ENCODE data around the gene GMNN.
"Not testable (repeated sequence)": the region's sequence is repeated elsewhere in the genome, so short reads cannot be mapped to it uniquely, and the experiment has no call there.

The GMNN gene

DNA sequence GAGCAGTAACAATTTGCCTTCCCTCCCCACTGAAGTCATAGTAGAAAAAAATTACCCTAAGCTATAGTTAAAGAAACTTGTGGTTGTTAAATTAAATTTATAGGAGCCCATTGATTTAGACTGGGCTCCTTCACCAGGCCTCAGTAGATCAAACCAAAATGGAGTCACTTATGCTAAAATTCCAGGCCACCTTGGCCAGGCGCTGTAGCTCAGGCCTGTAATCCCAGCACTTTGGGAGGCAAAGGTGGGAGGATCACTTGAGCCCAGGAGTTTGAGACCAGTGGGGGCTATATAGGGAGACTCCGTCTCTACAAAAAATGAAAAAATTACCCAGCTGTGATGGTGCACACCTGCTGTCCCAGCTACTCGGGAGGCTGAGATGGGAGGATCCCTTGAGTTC, 15.0 kb upstream of the GMNN start:
- DNase-seq (ENCODE audit: low read depth, low spot score): no peak
- no peak overlapping the region for H3K4me3 ChIP-seq (ENCODE audit: low read depth, low read length)
- ChIA-PET POLR2A (no interaction called here), CTCF (interaction anchor here (1.5 kb wide), 1 partner anchor 178 kb away, joined by 9 read pairs; no protein-coding TSS in a partner anchor)
- TF ChIP-seq, protein P1, sequence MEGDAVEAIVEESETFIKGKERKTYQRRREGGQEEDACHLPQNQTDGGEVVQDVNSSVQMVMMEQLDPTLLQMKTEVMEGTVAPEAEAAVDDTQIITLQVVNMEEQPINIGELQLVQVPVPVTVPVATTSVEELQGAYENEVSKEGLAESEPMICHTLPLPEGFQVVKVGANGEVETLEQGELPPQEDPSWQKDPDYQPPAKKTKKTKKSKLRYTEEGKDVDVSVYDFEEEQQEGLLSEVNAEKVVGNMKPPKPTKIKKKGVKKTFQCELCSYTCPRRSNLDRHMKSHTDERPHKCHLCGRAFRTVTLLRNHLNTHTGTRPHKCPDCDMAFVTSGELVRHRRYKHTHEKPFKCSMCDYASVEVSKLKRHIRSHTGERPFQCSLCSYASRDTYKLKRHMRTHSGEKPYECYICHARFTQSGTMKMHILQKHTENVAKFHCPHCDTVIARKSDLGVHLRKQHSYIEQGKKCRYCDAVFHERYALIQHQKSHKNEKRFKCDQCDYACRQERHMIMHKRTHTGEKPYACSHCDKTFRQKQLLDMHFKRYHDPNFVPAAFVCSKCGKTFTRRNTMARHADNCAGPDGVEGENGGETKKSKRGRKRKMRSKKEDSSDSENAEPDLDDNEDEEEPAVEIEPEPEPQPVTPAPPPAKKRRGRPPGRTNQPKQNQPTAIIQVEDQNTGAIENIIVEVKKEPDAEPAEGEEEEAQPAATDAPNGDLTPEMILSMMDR (IDR thresholded peaks at IDR 0.05; ENCODE audit: insufficient read depth, low read length, missing control alignments): no peak

GRCh38 chr6:24760210-24760609, 14.5 kb upstream of the GMNN start:
- H3K4me3 ChIP-seq (ENCODE audit: low read depth, low read length): no peak overlapping the region
- TF ChIP-seq, protein P1 (IDR thresholded peaks at IDR 0.05; ENCODE audit: insufficient read depth, low read length, missing control alignments): no peak
- ChIA-PET POLR2A (no interaction called here), CTCF (interaction anchor here (1.5 to 1.9 kb wide), 3 partner anchors 57 to 180 kb away, joined by 3 to 15 read pairs (median 9); no protein-coding TSS in a partner anchor)
- no peak for DNase-seq (ENCODE audit: low read depth, low spot score)

DNA sequence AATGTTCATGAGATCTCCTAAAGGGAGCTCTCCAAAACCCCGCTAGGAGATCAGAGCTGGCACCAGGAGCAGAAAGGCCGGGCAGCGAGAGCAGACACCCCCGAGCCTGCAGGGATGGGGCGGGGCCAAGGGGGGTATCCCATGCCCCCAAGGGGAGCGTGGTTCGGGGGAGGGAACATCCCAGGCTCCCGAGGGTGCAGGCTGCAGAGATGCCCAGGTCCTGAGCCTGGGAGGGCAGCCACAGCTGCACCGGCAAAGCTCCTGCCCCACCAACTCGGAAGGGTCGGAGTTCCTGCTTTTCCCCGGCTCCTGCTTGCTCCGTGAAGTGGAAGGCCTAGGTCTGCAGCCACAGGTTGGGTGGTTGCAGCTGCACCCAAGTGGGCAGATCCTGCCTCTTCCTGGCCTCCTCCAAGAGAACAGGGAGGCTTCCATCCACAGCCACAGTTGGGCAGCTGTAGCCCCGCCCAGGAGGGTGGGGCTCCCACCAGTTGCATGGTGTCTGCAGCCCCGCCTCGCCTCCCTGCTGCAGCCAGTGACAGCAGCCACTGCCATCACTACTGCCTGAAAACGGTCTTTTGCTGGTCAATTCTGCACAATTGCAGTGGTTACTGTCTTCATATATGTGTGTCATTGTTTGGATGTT, 13.4 kb upstream of the GMNN start:
- no peak for DNase-seq (ENCODE audit: low read depth, low spot score)
- POLR2A ChIA-PET: no interaction called here
- TF ChIP-seq, protein P1 (IDR thresholded peaks at IDR 0.05; ENCODE audit: insufficient read depth, low read length, missing control alignments): no peak
- no peak overlapping the region for H3K4me3 ChIP-seq (ENCODE audit: low read depth, low read length)
- CTCF ChIA-PET: interaction anchor here (1.7 to 1.9 kb wide), 2 partner anchors 58 to 181 kb away, joined by 3 to 15 read pairs; no protein-coding TSS in a partner anchor

DNA sequence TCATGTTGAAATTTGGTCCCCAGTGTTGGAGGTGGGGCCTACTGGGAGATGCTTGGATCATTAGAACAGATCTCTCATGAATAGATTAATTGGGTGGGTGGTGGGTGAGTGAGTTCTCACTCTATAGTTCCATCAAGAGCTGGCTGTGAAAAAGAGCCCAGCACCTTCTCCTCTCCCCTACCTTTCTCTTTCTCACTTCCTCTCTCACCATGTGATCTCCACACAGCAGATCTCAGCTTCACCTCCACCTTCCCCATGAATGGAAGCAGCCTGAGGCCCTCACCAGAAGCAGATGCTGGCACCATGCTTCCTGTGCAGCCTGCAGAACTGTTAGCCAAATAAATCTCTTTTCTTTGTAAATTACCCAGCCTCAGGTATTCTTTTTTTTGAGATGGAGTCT, 12.9 kb upstream of the GMNN start:
- DNase-seq (ENCODE audit: low read depth, low spot score): no peak
- no peak overlapping the region for H3K4me3 ChIP-seq (ENCODE audit: low read depth, low read length)
- TF ChIP-seq, protein P1 (IDR thresholded peaks at IDR 0.05; ENCODE audit: insufficient read depth, low read length, missing control alignments): no peak
- ChIA-PET CTCF (interaction anchor here (1.7 to 1.9 kb wide), 2 partner anchors 59 to 181 kb away, joined by 3 to 15 read pairs; no protein-coding TSS in a partner anchor), POLR2A (no interaction called here)

- H3K4me3 ChIP-seq (ENCODE audit: low read depth, low read length): no peak overlapping the region
- TF ChIP-seq, protein P1 (IDR thresholded peaks at IDR 0.05; ENCODE audit: insufficient read depth, low read length, missing control alignments): no peak
- DNase-seq (ENCODE audit: low read depth, low spot score): no peak
- CTCF ChIA-PET: interaction anchor here (1.2 to 1.6 kb wide), 2 partner anchors 180 to 182 kb away, joined by 4 to 5 read pairs; no protein-coding TSS in a partner anchor
- POLR2A ChIA-PET: no interaction called here
Measured at GRCh38 chr6:24763578-24763977, 11.2 kb upstream of the GMNN start.

DNA sequence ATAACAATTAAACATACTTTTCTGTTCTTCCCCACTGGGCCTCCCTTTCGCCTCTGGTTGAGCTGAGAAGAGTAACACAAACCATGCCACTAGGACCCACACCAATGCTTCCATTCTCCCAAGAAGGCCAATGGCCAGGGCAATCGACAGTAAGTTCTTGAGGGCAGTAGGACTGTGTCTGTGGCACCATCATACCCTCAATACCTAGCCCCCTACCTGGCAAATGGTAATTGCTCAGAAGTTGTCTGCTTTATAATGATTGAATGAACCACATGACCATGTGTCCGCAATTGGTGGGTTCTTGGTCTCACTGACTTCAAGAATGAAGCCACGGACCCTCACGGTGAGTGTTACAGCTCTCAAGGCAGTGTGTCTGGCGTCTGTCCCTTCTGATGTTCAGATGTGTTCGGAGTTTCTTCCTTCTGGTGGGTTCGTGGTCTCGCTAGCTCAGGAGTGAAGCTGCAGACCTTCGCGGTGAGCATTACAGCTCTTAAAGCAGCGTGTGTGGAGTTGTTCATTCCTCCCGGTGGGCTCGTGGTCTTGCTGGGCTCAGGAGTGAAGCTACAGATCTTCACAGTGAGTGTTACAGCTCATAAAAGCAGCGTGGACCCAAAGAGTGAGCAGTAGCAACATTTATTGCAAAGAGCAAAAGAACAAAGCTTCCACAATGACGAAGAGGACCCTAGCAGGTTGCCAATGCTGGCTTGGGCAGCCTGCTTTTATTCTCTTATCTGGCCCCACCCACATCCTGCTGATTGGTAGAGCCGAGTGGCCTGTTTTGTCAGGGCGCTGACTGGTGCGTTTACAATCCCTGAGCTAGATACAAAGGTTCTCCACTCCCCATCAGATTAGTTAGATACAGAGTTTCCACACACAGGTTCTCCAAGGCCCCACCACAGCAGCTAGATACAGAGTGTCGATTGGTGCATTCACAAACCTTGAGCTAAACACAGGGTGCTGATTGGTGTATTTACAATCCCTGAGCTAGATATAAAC, 9.6 kb upstream of the GMNN start:
- CTCF ChIA-PET: interaction anchor here (0.6 to 4.9 kb wide), 5 partner anchors 10 to 243 kb away, joined by 3 to 85 read pairs (median 3); no protein-coding TSS in a partner anchor
- DNase-seq (ENCODE audit: low read depth, low spot score); H3K4me3 ChIP-seq (ENCODE audit: low read depth, low read length); POLR2A ChIA-PET: not testable (repeated sequence)

- DNase-seq (ENCODE audit: low read depth, low spot score); POLR2A ChIA-PET; H3K4me3 ChIP-seq (ENCODE audit: low read depth, low read length): not testable (repeated sequence)
- CTCF ChIA-PET: interaction anchor here (0.7 to 4.9 kb wide), 12 partner anchors 10 to 271 kb away, joined by 3 to 85 read pairs (median 4); no protein-coding TSS in a partner anchor
Measured at GRCh38 chr6:24765968-24766367, 8.8 kb upstream of the GMNN start.

Data from AG04449 (cell line).